GM12878 (cell line): Measurements from ENCODE around the gene CHRFAM7A.
"Not testable (repeated sequence)": the region's sequence is repeated elsewhere in the genome, so short reads cannot be mapped to it uniquely, and the experiment has no call there.

Experiments
- CTCF ChIP-seq, 3 experiments: IDR thresholded peaks in 2 of 3; conservative IDR thresholded peaks in 1 of 3; 2 replicates each; pipeline ENCODE4 v1.5.1; 2011; ENCODE audit warnings: low read depth in 3 of 3, low read length in 3 of 3, mild to moderate bottlenecking in 3 of 3, control low read depth in 2 of 3, moderate library complexity in 2 of 3, inconsistent platforms in 1 of 3, mixed read lengths in 1 of 3; ENCODE audit not compliant: control insufficient read depth in 2 of 3, insufficient read depth in 1 of 3; ENCODE audit errors: extremely low read depth in 1 of 3
- FOXM1 ChIP-seq: IDR thresholded peaks from 2 replicates; pipeline ENCODE4 v1.6.1; 2012; ENCODE audit warnings: low read depth, mild to moderate bottlenecking, inconsistent platforms, low read length, moderate library complexity
- JUND ChIP-seq: IDR thresholded peaks from 2 replicates; pipeline ENCODE4 v1.6.1; 2012; ENCODE audit warnings: low read depth, mild to moderate bottlenecking, low read length, improper control_type of control experiment, moderate library complexity
- RFX5 ChIP-seq: IDR thresholded peaks from 2 replicates; pipeline ENCODE4 v1.6.1; 2011; ENCODE audit warnings: low read depth, low read length, improper control_type of control experiment
- SMC3 ChIP-seq: IDR thresholded peaks from 2 replicates; pipeline ENCODE4 v1.6.1; 2011; ENCODE audit warnings: low read length, improper control_type of control experiment, borderline replicate concordance

- not testable (repeated sequence) for TF ChIP-seq RFX5; JUND; CTCF (IDR thresholded peaks at IDR 0.05 in 2 of 3, conservative IDR thresholded peaks at IDR 0.05 in 1 of 3; ENCODE audit: control insufficient read depth in 2 of 3, extremely low read depth in 1 of 3, insufficient read depth in 1 of 3, low read depth in 3 of 3, low read length in 3 of 3); FOXM1; SMC3
These were observed 6.9 kb downstream of the CHRFAM7A start for GRCh38 chr15:30386318-30386887.
